Spleen (tissue), 11 donors: ENCODE measurements around the gene SSNA1. TPM values are rescaled to one million over a fixed set of nuclear protein-coding genes. Genes with fewer than 3 reads are reported as not detected.

Source experiments
- DNase-seq: peaks from one replicate; pipeline ENCODE4 v3.0.0-alpha.2; 2020
- H3K27ac ChIP-seq, 8 donors: fragments of 200-600 bp; sonication (generic) in 7 of 8; 1 replicate in 4 of 8; 2 replicates in 4 of 8; pipeline versions ENCODE4 v1.5.0 to v1.8.0; 2016 to 2021; ENCODE audit warnings: inconsistent platforms in 4 of 8, mild to moderate bottlenecking in 4 of 8, moderate library complexity in 1 of 8
- H3K27me3 ChIP-seq, 7 donors: fragments of 200-600 bp; sonication (generic) in 6 of 7; replicated peaks in 1 of 7; 1 replicate in 4 of 7; 2 replicates in 3 of 7; pipeline versions ENCODE4 v1.5.0 to v1.8.0; 2016 to 2021; ENCODE audit warnings: inconsistent platforms in 3 of 7, mild to moderate bottlenecking in 1 of 7
- H3K36me3 ChIP-seq, 6 donors: fragments of 200-600 bp; sonication (generic) in 5 of 6; 1 replicate in 4 of 6; 2 replicates in 2 of 6; pipeline versions ENCODE4 v1.5.0 to v1.8.0; 2016 to 2021; ENCODE audit warnings: inconsistent platforms in 2 of 6
- H3K4me1 ChIP-seq, 6 donors: fragments of 200-600 bp; sonication (generic) in 5 of 6; 1 replicate in 3 of 6; 2 replicates in 3 of 6; pipeline versions ENCODE4 v1.5.0 to v1.8.0; 2016 to 2021; ENCODE audit warnings: inconsistent platforms in 3 of 6
- H3K4me3 ChIP-seq, 8 donors: fragments of 200-600 bp; sonication (generic) in 7 of 8; 1 replicate in 4 of 8; 2 replicates in 4 of 8; pipeline versions ENCODE4 v1.5.0 to v1.8.0; 2016 to 2021; ENCODE audit warnings: inconsistent platforms in 4 of 8, mild to moderate bottlenecking in 4 of 8, moderate library complexity in 2 of 8
- H3K9me3 ChIP-seq, 8 donors: fragments of 200-600 bp; sonication (generic) in 7 of 8; 1 replicate in 4 of 8; 2 replicates in 4 of 8; pipeline versions ENCODE4 v1.5.0 to v1.8.0; 2016 to 2021; ENCODE audit warnings: inconsistent platforms in 4 of 8
- POLR2A ChIP-seq, 3 donors: fragments of 450-650 bp; IDR thresholded peaks; one replicate each; pipeline ENCODE4 v1.5.1; 2017; ENCODE audit warnings: antibody characterized with exemption in 3 of 3, mild to moderate bottlenecking in 1 of 3
- POLR2AphosphoS5 ChIP-seq, 3 donors: sonication (generic); formaldehyde crosslinking; IDR thresholded peaks; one replicate each; pipeline ENCODE4 v1.5.1; 2017; ENCODE audit warnings: antibody characterized with exemption in 3 of 3
- WGBS, 5 donors: extraction: QIAGEN DNeasy Blood & Tissue Kit in 3 of 5; methylation state at CpG; one replicate each; pipeline versions ENCODE4 v1.1.5 to v1.1.7; 2013 to 2018; 5-methylcytosine and 5-hydroxymethylcytosine counted together
- intact Hi-C: fragments of 100-400 bp; cut with DNase I; formaldehyde crosslinking; loops from one replicate; pipeline ENCODE4 v1.15.0; 2023; ENCODE audit warnings: low total_unique reads
- polyA plus RNA-seq, 3 donors: library from polyadenylated mRNA; stranded (reverse); fragments of 200-250 nt; gene quantifications; one replicate each; pipeline ENCODE4 v1.2.1, GENCODE V29; 2013
- total RNA-seq, 7 donors: library from RNA; depleted of rRNA in 3 of 7; stranded (reverse); fragments of >200 nt in 3 of 7; fragmentation: NEBNext Ultra II Directional in 4 of 7; extraction: Animal tissue kit (Norgen Biotek cat#: 25700) in 4 of 7; gene quantifications; one replicate each; pipeline versions ENCODE4 v1.1.0 to v1.2.1, GENCODE V29; 2016 to 2021
- TF ChIP-seq, protein P1 (sequence below), 11 experiments: fragments of 200-600 bp in 7 of 11; fragments of 450-650 bp in 4 of 11; sonication (generic) in 4 of 11; IDR thresholded peaks in 8 of 11; conservative IDR thresholded peaks in 3 of 11; 1 replicate in 7 of 11; 2 replicates in 4 of 11; pipeline versions ENCODE4 v1.4.0 to v1.8.0; 2016 to 2021; ENCODE audit warnings: antibody characterized with exemption in 11 of 11, inconsistent platforms in 4 of 11, mild to moderate bottlenecking in 1 of 11
- donor health status: healthy with polysubstance abuse.
- donor health status: DM: no; HTN: no; CAD: no; lungs with moderate emphysema.
- donor health status: DM: no; HTN: no; CAD: no.
- donor health status: Bipolar disorder and iron deficiency.
- donor health status: healthy.
- donor health status: DM: no; HTN: no; CAD: no.
- donor health status: DM: yes; HTN: yes; CAD: no.

Gene SSNA1
- total and polyA plus RNA-seq, 10 donors, result 38.2 to 109 (median 48.0) TPM

DNA sequence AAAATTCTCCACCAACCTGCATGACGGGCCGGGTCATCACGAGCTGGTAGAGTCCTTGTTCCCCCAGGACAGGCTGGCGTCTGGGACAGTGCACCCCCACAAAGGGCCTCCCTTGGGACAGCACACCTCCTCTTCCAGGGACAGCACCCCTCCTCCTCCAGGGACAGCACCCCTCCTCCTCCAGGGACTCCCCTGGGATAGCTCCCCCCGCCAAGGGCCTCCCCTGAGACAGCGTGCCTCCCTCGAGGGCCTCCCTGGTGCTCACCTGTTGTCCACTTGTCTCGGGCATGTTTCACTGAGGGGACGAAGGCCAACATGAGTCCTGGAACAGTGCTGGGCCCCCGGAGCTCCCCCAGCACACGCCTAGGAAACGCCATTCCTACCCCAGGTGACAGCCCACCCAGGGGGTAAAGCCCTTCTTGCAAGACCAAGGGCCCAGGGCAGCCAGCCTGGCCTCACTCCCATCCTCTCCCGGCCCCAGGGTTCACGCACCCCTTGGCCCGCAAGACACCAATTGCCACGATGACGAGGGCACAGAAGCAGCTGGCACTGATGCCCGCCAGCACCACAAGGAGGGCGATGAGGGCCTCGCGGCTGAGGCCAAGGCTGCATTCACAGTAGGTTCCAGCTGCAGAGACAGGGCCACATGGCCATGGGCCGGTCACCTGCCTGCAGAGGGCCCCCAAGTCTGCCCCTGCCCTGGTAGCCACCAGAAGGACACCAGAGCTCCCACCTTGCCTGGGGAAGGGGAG is 17.2 kb upstream of the SSNA1 start:
- TF ChIP-seq POLR2AphosphoS5 (IDR thresholded peaks at IDR 0.05) (no peak), POLR2A (IDR thresholded peaks at IDR 0.05) (no peak)
- TF ChIP-seq, protein P1, sequence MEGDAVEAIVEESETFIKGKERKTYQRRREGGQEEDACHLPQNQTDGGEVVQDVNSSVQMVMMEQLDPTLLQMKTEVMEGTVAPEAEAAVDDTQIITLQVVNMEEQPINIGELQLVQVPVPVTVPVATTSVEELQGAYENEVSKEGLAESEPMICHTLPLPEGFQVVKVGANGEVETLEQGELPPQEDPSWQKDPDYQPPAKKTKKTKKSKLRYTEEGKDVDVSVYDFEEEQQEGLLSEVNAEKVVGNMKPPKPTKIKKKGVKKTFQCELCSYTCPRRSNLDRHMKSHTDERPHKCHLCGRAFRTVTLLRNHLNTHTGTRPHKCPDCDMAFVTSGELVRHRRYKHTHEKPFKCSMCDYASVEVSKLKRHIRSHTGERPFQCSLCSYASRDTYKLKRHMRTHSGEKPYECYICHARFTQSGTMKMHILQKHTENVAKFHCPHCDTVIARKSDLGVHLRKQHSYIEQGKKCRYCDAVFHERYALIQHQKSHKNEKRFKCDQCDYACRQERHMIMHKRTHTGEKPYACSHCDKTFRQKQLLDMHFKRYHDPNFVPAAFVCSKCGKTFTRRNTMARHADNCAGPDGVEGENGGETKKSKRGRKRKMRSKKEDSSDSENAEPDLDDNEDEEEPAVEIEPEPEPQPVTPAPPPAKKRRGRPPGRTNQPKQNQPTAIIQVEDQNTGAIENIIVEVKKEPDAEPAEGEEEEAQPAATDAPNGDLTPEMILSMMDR (IDR thresholded peaks at IDR 0.05 in 8 of 11, conservative IDR thresholded peaks at IDR 0.05 in 3 of 11), result no peak
- 79 to 83% (median 81%) methylated on average over 10 to 22 of the region's 22 CpGs for WGBS, 5 donors
- no peak for DNase-seq
- H3K27me3 ChIP-seq, result peaks cover 9 to 94% (median 64%) of the 10 kb centered on the region in 7 donors
- H3K4me3 ChIP-seq, result no peak overlapping the region
- no peak overlapping the region for H3K27ac ChIP-seq
- peaks cover 12 to 56% (median 35%) of the 10 kb centered on the region in 6 donors for H3K4me1 ChIP-seq
- H3K36me3 ChIP-seq, result no peaks in the 10 kb centered on the region
- intact Hi-C loops, result no loop called here
- H3K9me3 ChIP-seq, result no peaks in the 10 kb centered on the region

DNA sequence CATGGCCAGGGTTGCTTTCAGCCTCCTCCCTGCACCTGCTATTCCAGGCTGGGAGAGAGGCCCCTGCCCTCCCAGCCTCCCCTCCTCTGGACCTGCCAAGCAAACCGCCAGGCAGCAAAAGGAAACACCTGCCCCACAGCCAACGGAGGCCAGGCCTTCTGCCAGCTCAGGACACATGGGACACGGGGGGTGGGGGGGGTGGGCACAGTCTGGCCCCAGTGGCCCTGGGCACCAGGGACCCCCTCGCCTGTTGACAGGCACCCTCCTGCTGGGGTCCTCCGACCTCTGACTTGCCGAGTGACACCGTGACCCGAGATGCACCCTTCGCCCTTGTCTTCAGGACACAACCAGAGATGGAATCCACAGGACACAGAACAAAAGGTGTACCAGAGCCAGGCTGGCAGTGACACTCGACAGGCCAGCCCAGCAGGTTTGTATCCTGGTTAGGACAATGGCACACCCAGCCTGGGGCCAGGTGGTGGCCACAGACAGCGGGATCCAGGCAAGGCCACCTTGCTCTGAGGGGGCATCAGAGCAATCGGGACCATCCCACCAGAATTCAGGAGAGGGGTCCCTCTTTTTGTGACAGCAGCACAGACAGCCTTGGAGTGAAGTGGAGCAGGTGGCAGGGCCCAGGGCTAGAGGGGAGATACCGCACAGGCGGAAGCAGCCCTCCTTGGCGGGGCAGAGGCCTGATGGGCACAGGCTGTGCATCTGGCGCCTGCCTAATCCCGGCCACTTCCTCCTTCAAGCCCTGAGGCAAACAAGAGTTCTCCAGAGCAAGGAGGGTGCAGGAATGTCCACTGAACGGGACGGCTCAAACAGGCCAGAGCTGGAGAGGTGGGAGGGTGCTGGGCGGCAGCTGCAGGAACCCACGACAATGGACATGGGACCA is 15.3 kb upstream of the SSNA1 start:
- peaks cover under 1 to 76% (median 46%) of the 10 kb centered on the region in 7 donors for H3K27me3 ChIP-seq
- 32 to 51% (median 37%) methylated on average over 5 to 21 of the region's 21 CpGs for WGBS, 5 donors
- intact Hi-C loops, result no loop called here
- H3K27ac ChIP-seq, result no peak overlapping the region
- H3K4me1 ChIP-seq, result peaks cover 9 to 40% (median 21%) of the 10 kb centered on the region in 6 donors
- peaks cover 0 to 13% (median 6%) of the 10 kb centered on the region in 6 donors for H3K36me3 ChIP-seq
- TF ChIP-seq POLR2A (IDR thresholded peaks at IDR 0.05) (no peak), POLR2AphosphoS5 (IDR thresholded peaks at IDR 0.05) (no peak)
- TF ChIP-seq, protein P1 (IDR thresholded peaks at IDR 0.05 in 8 of 11, conservative IDR thresholded peaks at IDR 0.05 in 3 of 11), result no peak
- no peak overlapping the region for H3K4me3 ChIP-seq
- no peaks in the 10 kb centered on the region for H3K9me3 ChIP-seq
- no peak for DNase-seq

DNA sequence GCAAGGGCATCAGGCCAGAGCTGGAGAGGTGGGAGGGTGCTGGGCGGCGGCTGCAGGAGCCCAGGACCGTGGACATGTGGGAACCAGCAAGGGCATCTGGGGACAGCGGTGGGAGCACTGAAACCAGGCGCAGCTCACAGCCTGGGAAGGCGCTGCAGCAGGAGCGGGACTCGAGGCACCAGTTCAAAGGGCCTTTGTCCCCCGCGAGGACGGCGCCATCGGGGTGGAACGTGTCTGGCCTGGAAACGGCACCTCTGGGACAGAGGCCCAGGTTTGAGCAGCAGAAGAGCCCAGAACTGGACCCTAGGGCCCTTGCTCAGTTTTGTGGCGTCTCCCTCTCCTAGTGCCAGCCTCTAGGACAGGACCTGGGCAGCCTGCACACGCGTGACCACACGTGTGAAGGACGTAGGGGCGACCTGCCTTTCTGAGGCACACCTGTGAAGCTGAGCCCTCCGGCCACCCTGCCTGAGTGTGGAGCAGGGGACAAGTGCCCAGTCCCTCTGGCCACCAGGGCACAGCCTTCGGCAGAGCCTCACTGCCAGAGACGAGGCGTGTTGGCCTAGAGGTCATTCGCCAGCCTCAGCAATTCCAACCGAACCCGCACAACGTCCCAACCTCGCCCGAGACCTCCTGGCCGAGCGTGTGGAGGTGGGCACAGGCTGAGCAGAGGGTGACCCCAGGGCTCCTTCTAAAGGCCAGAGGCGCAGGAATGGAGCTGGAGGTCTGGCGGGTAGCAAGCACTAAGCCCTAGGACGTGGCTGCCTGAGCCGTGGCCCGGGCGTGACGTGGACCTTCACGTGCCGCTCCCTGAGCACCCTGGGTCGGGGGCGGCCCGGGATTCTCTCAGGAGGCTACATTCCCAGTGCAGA is 14.4 kb upstream of the SSNA1 start:
- intact Hi-C loops, result no loop called here
- Histone ChIP-seq H3K27ac (no peak overlapping the region), H3K9me3 (no peaks in the 10 kb centered on the region), H3K27me3 (peaks cover 0 to 67% (median 37%) of the 10 kb centered on the region in 7 donors), H3K4me3 (no peak overlapping the region), H3K4me1 (peaks cover 4 to 37% (median 12%) of the 10 kb centered on the region in 6 donors), H3K36me3 (peaks cover 0 to 22% (median 14%) of the 10 kb centered on the region in 6 donors)
- TF ChIP-seq, protein P1 (IDR thresholded peaks at IDR 0.05 in 8 of 11, conservative IDR thresholded peaks at IDR 0.05 in 3 of 11), result no peak
- TF ChIP-seq POLR2AphosphoS5 (IDR thresholded peaks at IDR 0.05) (peak in 2 of 3 donors; percentile 34 to 64), POLR2A (IDR thresholded peaks at IDR 0.05) (no peak)
- no peak for DNase-seq
- 83 to 89% (median 84%) methylated on average over 26 to 45 of the region's 45 CpGs for WGBS, 5 donors
